Hippocampal formation (tissue), 2 donors: ENCODE measurements around the gene PPP1R9A.

Experiments used
- DNase-seq, 2 donors: peaks; one replicate each; lab custom pipeline; 2025; lab: John Stamatoyannopoulos, UW

The PPP1R9A gene

DNA sequence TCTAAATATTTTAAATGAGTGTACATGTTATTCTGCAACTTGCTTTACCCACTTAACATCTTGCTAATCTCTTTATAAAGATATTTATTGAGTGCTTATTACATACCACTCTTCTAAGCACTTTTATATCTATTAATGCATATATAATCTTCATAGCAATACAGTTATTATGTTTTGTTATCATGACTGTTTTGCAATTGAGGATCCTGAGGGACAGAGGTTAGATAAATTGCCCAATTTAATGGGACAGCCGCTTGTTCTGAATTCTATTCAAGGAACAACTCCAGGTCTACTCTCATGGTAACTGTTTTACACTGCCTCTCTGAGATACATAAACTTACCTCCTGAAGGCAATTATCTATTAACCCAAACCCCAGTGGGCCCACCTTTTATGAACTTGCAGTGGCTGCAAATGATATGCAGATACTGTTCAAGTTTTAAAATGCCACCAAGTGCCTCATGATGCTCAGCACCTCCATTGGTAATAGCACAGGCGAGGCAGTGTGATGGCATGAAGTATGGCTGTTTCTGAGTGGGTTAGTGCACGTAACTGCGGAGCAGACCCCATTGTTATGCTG, 356.5 kb downstream of the PPP1R9A start:
- no peak for DNase-seq

DNA sequence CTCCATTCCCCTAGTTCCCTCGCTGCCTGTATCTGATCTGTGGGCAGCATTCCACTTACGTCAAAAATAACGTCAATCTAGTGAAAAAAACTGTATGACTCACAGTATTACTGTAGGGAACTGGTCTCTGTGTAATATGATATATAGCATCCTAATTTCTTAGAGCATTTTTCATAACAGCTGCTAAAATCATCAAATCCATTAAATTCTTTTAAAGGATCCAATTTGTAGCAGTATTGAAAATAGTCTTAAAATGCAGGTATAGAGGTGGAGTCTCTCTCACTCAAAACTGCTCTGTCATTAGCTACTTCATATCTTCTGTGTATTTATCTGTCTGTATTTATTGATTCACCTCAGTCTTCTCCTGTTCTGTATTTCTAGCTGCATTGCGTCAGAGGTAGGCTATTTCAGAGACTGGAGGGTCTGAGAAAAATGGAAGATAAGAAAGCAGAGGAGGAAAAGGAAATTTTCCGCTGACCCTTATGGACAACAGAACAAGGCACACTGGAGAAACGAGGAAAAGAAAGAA, 357.0 kb downstream of the PPP1R9A start:
- DNase-seq, result no peak

DNA sequence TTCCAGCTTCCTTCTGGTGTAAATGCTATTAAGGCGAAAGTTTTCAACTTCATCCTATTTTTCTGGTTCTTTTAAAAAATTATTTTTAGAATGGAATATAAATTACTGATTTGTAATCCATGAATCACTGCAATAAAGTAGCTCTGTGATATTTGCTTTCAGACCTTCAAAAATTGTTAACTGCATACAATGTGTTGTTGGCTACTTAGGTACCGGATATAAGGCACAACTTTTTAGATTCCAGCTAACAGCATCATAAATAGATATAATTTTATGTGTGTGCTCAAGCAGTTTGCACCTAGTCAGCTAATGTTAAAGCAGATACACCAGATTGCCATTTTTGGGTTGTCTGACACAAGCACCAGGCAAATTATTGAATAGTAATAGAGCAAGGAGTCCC, 358.2 kb downstream of the PPP1R9A start:
- DNase-seq, result no peak

DNA sequence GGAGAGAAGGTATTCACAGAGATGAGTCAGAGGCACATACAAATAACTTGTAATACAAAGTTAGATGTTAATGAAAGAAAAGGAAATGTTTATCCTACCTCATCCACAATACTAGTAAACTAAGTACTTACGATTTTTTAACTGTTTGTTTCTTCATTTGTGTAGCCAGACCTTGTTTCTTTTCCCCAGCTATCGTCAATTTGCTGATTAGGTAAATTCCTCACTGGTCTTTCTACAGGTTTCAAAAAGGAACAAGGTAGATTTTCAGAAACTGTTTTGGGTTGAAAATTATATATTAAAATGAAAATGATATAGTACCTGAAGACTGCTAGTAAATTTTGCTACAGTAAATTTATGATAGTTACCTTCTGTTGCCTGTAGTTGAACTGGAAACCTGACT, 360.4 kb downstream of the PPP1R9A start:
- DNase-seq, result no peak

DNA sequence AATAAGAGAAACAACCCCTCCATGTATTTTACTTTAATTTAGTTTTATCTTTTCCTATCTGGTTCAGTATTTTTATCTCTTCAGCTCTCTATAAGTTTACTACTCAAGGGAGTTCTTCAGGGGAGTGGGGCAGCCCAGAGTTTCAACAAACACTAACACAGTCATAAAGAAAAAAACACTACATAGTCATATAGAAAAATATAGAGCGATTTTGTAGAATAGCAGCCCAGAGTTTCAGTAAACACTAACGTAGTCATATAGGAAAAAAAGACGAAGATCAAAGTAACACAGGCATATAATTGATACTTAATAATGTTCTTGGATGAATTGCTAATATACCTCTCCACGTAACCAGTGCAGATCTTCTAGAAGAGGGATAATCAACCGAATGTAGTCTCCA, 362.2 kb downstream of the PPP1R9A start:
- DNase-seq, result no peak

DNA sequence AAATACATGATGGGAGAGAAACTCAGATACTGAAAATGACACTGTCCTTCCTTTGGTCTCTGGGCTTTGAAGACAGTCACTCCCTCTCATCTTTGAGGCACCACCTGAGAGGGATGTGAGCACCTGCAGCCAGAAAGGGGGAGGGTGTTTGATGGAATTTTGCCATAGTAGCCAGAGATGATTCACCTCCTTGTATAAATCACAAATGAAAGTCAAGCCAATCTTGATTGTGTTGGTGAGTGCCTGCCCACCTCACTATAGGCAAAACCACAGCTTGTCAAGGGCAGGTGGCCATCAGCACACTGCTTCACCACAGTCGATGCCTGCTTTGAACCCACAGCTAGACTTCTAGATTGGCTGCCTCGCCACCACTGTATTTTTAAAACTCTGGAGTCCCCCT, 368.7 kb downstream of the PPP1R9A start:
- no peak for DNase-seq

DNA sequence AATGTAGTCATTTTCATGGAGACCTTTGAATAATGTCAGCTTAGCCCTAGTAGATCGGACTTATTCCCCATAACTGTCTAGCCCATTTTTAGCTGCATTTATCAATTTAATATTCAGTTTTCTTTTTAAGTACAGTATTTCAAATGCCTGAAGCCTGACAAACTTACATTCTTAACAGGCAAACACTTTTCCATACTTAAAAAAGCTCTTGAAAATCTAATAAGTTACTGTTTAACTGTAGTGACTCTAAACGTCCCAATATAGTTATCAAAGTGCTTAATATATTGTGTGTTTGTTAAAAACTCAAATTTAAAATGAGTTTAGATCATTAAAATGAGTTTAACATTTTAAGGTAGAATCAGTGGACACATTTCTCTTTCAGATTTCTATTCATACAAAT, 372.0 kb downstream of the PPP1R9A start:
- DNase-seq, result no peak

DNA sequence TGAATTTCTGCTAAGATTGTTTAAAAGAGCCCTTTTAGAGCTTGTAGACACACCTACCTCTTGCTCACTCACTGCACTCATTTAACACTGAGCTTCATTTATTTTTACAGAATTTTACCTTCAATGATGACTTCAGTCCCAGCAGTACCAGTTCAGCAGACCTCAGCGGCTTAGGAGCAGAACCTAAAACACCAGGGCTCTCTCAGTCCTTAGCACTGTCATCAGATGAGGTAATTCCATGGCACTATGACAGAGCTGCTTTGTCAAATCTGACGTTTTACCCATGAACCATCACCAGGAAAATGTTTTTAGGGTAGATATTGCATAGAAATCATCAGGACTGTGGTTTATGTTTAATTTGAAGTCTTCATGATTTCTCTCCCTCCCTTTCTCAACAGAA, 378.7 kb downstream of the PPP1R9A start:
- no peak for DNase-seq

DNA sequence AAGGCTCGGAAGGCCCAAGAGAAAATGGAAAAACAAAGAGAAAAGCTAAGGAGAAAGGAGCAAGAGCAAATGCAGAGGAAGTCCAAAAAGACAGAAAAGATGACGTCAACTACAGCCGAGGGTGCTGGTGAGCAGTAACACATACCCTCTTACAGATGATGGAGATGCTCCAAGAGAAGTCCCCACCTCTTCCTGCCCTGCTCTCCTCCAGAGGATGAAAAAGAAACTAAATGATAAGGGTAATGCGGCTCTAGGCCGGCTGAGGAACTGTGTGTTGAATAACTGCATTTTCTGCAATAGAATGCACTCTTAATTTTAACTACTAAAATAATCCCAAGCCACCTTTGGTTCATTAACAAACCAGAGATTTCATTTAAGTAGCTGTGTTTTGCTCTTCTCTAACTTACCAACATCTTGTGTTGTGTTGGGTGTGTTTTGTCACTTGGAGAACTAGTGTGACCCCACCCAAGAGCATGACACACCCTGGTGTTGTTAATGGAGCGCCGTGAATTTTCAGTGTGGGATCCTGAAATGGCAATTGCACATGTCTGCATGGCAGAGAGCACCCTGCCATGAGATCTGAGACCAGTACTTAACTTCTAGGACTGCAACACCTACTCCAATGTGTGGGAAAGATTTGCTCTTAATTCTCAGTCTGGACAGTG, 382.9 kb downstream of the PPP1R9A start:
- no peak for DNase-seq

DNA sequence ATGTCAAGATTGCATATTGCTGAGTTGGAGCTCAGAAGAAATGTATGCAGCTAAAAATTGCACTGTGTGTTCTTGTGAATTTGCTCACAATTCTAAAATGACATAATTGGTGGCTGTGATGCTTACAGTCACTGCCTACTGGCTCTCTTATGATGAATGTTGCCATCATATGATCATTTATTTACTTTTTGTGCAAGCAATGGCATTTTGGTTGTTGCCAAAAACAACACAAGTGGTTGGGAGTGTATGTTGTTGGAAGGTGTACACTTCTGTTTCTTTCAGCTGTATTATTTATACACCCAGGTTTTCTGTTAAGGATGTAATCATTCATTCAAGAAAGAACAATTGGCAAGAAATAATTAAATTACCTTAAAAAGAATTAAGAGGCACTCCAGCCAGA, 388.0 kb downstream of the PPP1R9A start:
- no peak for DNase-seq

DNA sequence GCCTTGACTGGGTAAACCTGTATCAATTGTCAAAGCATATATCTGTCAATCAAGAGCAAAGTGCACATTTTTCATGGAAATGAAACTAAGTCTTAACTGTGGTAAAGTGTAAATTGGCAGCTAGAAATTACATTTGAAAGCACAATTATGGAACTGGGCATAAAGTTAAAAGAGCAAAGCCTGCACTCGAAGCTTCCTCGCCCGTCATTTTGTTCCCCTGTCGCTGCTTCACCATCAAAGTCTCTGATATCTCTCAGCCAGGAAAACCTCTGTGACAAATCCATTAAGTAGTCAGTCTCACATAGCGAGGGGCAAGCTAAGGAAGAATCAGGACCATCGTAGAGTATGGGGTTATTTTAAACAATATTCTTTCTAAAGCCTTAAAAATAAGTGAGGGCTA, 389.1 kb downstream of the PPP1R9A start:
- no peak for DNase-seq

DNA sequence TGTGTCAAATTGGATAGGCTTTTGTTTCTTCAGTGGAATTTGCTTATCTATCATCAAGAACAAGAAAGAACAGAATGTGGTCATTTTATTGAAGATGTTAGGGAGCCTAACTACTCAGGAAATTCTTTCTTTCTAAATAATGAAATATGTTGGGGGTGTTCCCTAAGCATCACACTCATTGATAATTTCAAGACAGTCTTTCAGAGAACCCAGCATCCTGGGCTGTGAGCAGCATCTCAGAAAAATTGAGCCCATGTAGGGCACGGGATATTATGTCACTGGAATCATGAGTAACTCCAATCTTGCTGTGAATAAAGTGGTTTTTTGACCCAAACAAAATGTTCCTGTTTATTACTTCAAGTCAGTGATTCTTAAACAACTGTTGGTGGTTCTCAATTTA, 389.6 kb downstream of the PPP1R9A start:
- no peak for DNase-seq

DNA sequence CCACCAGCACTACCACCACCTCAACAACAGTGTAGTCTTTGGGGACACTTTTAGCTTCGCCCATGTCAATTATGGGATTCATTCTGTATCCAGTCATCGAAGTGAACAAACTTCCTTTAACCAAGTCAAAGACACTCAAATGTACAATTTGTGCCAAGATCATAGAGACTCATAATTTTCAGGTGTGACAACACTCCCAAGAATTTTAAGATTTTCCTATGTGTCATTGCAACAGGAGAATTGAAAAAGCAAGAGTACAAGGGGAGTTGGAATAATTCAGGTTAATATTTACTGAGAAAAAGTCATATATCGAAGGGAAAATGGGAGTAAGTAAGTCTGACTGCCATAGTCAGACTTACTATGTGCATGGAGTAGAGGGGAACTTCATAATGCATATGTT, 390.7 kb downstream of the PPP1R9A start:
- DNase-seq, result no peak

DNA sequence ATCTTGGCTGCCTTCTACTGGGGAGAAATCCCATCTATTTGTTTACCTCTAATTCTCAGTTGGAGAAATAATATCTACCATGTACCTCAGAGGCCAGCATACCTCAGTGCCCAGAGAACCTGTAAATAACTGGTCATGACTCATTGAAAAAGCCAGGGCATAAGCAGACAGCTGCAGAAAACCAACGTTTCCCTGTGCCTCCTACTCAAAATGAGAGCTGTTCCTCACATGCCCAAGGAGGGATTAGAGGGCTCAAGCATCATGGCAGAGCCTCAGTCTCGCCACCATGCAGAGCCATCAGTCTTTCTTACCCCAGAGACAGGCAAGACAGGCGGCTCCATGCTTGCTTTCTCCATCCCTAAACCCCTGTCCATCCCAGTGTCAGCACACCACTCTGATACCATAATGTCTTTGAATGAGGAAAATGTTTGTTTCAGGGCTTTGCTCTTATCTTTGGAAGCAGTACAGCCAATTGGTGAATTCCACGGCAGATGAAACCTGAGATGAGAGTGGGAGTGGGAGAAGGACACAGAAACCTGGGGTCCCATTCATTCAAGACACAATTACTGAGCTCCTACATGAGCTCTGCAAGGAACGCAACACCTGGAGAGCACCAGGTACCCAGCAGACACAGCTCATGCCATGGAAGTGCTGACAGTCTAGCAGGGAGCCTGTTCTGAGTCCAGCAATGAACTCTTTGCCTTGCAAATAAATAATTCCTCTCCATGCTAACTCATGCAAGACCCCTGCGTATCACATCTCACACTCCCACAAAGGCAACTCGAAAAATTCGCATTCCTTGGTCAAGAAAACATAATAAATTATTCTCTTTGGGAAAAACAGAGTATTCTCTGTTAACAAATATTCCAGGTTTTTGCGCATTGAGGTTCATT, 395.9 kb downstream of the PPP1R9A start:
- DNase-seq, result no peak

DNA sequence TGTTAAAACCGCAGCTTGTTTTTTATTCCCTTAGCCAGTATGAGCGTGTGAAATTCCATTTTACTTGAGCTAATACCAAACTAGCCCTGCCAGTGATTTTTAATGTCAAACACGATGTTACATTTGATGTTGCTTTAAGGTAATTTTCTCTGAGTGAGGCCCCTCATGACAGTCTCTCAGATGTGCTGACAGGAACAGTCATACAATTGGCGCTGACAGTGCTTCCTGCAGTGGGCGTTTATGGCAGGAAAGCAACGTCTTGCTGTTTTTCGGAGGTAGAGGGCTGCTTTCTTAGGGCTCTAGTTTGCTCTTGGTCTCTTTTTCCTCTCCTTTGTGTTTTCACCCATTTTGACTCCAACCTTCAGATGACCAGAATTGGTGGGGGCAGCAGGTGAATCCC, 397.6 kb downstream of the PPP1R9A start:
- no peak for DNase-seq

DNA sequence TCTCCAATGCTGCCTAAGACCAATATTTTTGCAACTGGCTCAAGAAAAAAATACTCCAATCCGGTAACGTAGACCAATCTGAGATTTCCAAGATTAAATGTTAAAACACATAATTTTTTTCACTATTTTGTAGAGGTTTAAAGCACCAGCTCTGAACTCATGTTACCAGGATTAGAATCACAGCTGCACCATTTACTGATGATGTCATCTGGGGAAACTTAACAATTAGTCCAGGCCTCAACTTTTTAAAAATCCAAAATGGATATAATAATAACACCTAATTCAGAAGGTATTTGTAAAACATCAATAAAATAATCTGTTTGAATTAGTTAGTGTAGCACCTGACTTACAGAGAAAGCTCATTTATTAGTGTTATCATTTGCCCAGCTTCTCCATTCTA, 402.6 kb downstream of the PPP1R9A start:
- no peak for DNase-seq

DNA sequence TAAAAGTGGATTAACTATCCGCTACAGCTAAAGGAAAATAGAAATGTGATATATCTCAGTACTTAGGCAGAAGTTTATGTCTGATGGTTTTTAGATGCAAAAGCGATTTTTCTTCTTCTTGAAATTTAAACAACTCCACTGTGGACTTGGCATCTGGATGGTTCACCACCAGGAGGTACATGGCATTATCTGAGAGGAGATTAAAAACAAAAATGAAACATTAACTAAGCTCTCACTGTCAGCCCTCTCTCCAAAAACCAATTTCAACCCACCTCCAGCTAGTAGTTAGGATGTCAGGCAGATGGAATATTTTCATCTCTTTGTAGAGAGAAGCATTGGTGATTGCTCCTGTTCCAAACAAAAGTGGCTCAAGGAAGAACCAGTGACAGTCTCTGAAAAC, 404.0 kb downstream of the PPP1R9A start:
- DNase-seq, result no peak

DNA sequence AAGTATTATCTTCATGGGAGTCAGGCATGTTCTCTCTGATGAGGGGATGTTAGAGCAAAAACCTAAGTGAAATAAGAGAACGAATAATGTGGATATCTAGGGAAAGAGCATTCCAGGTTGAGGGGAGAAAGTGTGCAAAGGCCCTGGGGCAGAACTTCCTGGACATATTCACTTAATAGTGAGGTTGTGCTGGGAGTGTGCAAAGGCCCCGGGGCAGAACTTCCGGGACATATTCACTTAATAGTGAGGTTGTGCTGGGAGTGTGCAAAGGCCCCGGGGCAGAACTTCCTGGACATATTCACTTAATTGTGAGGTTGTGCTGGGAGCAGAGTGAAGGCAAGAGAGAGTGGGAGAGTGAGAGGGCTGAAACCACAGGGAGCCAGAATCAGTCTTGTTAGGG, 405.2 kb downstream of the PPP1R9A start:
- DNase-seq, result no peak

DNA sequence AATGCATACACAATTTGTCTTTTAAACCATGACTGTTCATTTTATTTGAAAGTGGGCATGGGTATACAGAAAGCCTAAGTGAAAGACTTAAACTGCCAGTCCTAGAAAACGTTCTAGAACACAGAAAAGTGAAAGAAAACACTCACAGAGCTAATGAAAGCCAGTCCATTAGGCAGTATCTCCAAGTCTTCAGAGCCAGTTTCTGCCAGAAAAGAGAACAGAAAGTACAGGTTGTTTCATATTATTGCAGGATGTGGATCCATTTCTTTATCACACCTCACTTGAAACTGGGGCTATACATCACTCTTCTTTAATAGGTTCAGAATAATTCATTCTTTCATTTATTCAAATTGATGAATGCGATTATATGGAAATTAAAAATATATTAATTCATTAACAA, 409.2 kb downstream of the PPP1R9A start:
- no peak for DNase-seq

DNA sequence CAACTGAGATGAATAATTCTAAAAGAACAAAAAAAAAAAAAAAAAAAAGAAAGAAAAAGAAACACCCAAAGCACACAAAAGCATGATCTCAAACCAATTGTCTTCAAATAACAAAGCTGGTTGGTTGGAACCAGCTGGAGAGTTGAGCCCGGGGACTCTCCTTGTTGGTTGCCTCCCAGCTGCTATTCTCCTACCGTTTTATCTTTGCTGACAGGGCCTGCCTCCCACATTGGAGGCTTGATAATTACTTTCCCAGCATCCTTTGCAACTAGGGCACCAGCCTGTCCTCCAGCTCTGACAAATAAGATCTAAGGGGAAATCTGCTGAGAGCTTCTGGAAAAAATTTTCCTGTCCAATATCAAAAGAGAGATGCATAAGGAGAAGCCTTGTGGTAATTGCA, 410.2 kb downstream of the PPP1R9A start:
- no peak for DNase-seq

DNA sequence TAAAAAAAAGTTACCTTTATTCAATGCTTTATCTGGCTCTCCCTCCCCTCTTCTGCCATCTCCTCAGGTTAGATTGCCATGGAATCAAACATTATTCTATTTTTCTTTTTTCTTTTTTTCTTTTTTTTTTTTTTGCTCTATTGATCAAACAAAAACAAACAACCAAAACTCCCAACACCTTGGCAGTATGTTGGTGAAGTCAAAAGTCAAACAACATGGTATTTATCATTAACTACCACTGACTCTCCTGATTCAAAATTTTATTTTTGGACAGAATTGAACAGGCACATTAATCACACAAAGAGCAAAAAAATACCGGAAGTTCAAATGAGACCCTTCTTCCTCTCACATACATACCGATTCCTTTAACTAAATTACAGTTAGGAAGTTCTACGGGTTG, 410.6 kb downstream of the PPP1R9A start:
- no peak for DNase-seq

DNA sequence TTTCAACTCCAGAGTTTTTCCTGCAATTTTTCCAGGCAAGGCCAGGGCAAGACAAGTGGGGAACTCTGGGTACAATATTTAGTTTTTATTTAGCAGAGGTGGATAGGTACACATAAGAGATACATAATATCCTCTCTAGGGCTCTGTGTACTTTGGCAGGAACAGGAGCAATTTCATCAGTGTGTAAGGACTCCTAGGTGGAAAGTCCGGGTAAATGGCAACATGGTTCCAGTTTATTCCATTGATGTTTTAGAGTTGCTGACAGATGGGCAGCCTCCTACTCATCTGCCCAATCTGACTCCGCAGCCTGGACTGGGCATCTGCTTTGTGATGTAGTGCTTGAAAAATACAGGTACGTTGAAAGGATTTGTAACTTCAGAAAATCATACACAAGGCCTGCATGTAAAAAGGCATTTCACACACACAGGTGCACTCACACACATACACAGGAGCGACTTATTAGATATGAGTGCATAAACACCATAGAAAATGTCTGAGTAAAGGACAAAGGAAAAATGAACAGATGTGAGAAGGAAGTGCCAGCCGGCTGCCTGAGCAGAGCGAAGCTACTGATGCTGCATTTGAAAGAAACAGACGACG, 411.2 kb downstream of the PPP1R9A start:
- no peak for DNase-seq

DNA sequence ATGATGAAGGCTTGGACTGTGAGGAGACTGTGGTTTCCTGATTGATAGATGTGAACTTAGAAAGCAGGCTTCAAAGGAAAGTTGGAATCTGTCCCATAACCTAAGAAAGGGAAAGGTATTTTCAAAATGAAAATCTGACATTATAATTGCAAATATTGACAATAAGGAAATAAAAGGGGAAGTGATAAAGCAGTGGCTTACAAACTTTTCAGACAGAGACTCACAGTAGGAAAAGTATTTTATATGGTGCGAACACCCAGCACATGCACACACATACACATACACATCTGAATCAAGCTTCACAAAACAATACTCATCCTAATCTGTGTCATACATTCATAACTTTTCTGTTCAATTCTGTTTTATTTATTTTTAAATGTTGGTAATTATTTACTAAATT, 412.2 kb downstream of the PPP1R9A start:
- DNase-seq, result no peak
